GM10847 (cell line): ENCODE measurements around the gene CHEK2.

ENCODE experiments used
- POLR2A ChIP-seq: IDR thresholded peaks from 2 replicates; pipeline ENCODE4 v1.6.1; 2011; ENCODE audit not compliant: insufficient read length; ENCODE audit errors: extremely low read depth

CHEK2 gene

GRCh38 chr22:28741785-28742561 lies at the start of gene CHEK2, which contains the start of gene HSCB:
TSS of gene CHEK2 (minus strand) at chr22:28741820. CDS start at chr22:28734721, 7,099 bp downstream.
TSS of gene HSCB (plus strand) at chr22:28742039. CDS start at chr22:28742096, 57 bp downstream.
- TF ChIP-seq POLR2A, result peak; percentile 80

- no peak for TF ChIP-seq POLR2A
These were observed 49.5 kb upstream of the CHEK2 start for GRCh38 chr22:28791124-28791523.

- TF ChIP-seq POLR2A, result no peak
These were observed 47.0 kb upstream of the CHEK2 start for GRCh38 chr22:28788601-28789000.

- TF ChIP-seq POLR2A, result no peak
These were observed 42.4 kb upstream of the CHEK2 start for GRCh38 chr22:28783786-28784671.

GRCh38 chr22:28780296-28780695 lies 38.7 kb upstream of the CHEK2 start:
- no peak for TF ChIP-seq POLR2A

- TF ChIP-seq POLR2A, result no peak
These were observed 38.2 kb upstream of the CHEK2 start for GRCh38 chr22:28779833-28780232.

- TF ChIP-seq POLR2A, result no peak
These were observed 32.8 kb upstream of the CHEK2 start for GRCh38 chr22:28774378-28774777.

GRCh38 chr22:28773461-28773867 lies 31.8 kb upstream of the CHEK2 start:
- TF ChIP-seq POLR2A, result no peak

GRCh38 chr22:28772633-28773460 lies 31.2 kb upstream of the CHEK2 start, which contains the start of gene CCDC117:
TSS of gene CCDC117 (plus strand) at chr22:28772695. CDS start at chr22:28772850, 155 bp downstream.
- TF ChIP-seq POLR2A, result peak; percentile 60

GRCh38 chr22:28771195-28771791 lies 29.7 kb upstream of the CHEK2 start:
- no peak for TF ChIP-seq POLR2A

GRCh38 chr22:28769394-28770085 lies 27.9 kb upstream of the CHEK2 start:
- no peak for TF ChIP-seq POLR2A

- TF ChIP-seq POLR2A, result no peak
These were observed 27.2 kb upstream of the CHEK2 start for GRCh38 chr22:28768701-28769393.

GRCh38 chr22:28766628-28767027 lies 25.0 kb upstream of the CHEK2 start:
- no peak for TF ChIP-seq POLR2A

GRCh38 chr22:28761449-28761755 lies 19.8 kb upstream of the CHEK2 start:
- no peak for TF ChIP-seq POLR2A
